Psoas muscle (tissue), 8 donors: ENCODE measurements around the gene NAV2. TPM values are rescaled to one million over a fixed set of nuclear protein-coding genes. Genes with fewer than 3 reads are reported as not detected.

Source experiments
- ATAC-seq, 4 donors: fragments of 200-7000 bp; cut with Tn5 transposase; one replicate each; pipeline ENCODE4 v1.9.1; 2020; ENCODE audit warnings: moderate library complexity in 3 of 4, mild to moderate bottlenecking in 2 of 4
- DNase-seq, 2 donors: peaks; one replicate each; pipeline ENCODE4 v3.0.0-alpha.2; 2020
- H3K27ac ChIP-seq: fragments of 200-600 bp; one replicate; pipeline ENCODE4 v1.8.0; 2022
- H3K27me3 ChIP-seq, 3 donors: fragments of 200-600 bp in 1 of 3; one replicate each; pipeline versions ENCODE4 v1.6.1 to v1.8.0; 2013 to 2022; ENCODE audit warnings: low read length in 2 of 3, mild to moderate bottlenecking in 2 of 3, moderate library complexity in 1 of 3; ENCODE audit not compliant: insufficient read depth in 3 of 3
- H3K36me3 ChIP-seq, 2 donors: fragments of 200-600 bp in 1 of 2; one replicate each; pipeline versions ENCODE4 v1.6.1 to v1.8.0; 2013 to 2022; ENCODE audit warnings: low read depth in 1 of 2, mild to moderate bottlenecking in 1 of 2, moderate library complexity in 1 of 2; ENCODE audit not compliant: insufficient read depth in 1 of 2
- H3K4me1 ChIP-seq: fragments of 200-600 bp; one replicate; pipeline ENCODE4 v1.8.0; 2022
- H3K4me3 ChIP-seq: fragments of 200-600 bp; one replicate; pipeline ENCODE4 v1.8.0; 2022; ENCODE audit warnings: mild to moderate bottlenecking
- H3K9me3 ChIP-seq: fragments of 200-600 bp; one replicate; pipeline ENCODE4 v1.8.0; 2022
- WGBS, 3 donors: extraction: QIAGEN DNeasy Blood & Tissue Kit; methylation state at CpG; one replicate each; pipeline versions ENCODE4 v1.1.6 to v1.1.7; 2013; 5-methylcytosine and 5-hydroxymethylcytosine counted together
- intact Hi-C, 2 donors: fragments of 100-400 bp; cut with DNase I; formaldehyde crosslinking; loops; one replicate each; pipeline versions ENCODE4 v1.11.0 to v1.14.2; 2022
- polyA plus RNA-seq, 3 donors: library from polyadenylated mRNA; stranded (reverse); fragments of 200-250 nt; gene quantifications; one replicate each; pipeline ENCODE4 v1.2.3, GENCODE V29; 2013
- total RNA-seq, 4 donors: library from RNA; stranded (reverse); fragmentation: NEBNext Ultra II Directional in 2 of 4; extraction: Animal tissue kit (Norgen Biotek cat#: 25700) in 2 of 4; gene quantifications; one replicate each; pipeline versions ENCODE4 v1.2.1 to v1.2.4, GENCODE V29; 2021 to 2023
- TF ChIP-seq, protein P1 (sequence below): fragments of 200-600 bp; IDR thresholded peaks from one replicate; pipeline ENCODE4 v1.8.0; 2022; ENCODE audit warnings: antibody characterized with exemption
- donor health status: healthy with polysubstance abuse.
- donor health status: DM: no; HTN: no; CAD: no; lungs with moderate emphysema.
- donor health status: Bipolar disorder and iron deficiency.
- donor health status: healthy.
- donor health status: DM: yes; HTN: yes; CAD: no.
- donor health status: DM: no; HTN: no; CAD: no.
- donor health status: DM: no; HTN: no; CAD: no.
- donor health status: DM: yes; HTN: yes; CAD: no.

Gene NAV2
- total and polyA plus RNA-seq, 7 donors: 0.68 to 21.8 (median 2.9) TPM

DNA sequence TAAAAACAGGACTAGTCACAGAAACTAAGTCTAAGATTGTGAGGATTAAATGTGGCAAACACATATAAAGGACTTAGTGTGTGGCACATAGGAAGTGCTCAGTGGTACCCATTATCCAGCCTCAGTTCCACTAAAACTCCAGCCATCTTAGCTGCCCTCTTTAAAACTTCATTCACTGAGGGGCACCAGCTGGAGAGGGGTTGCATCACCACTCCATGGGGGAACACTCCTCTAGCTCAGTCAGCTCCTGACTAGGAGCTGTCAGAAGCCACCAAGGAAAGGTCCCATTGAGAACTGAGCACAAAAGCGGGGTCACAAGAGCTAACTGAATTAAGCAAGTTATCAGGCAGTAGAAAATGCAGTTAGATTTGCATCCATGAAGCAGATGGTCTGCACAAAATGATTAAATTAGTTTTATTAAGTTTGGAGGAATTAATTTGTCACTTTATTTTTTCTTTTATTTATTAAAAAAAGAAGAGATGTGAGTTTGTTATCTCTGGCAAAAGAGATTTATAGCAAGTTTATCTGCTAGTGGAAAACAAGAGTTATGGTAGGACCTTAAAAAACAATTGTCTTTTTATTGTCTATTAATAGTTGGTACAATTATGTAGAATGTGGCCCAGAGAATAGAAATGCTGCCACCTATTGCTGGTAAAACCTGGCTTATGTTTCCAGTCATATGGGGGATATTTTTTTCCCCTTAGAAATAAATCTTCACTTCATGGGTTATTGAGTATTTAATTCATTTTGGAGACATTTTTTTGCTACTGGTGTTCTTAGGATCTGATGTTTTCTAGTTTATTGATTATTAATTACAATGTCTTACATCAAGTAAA lies 95.7 kb downstream of the NAV2 start:
- intact Hi-C loops: no loop called here
- Histone ChIP-seq H3K4me1 (peaks cover 43% of the 10 kb centered on the region), H3K36me3 (no peaks in the 10 kb centered on the region), H3K27me3 (no peaks in the 10 kb centered on the region), H3K4me3 (no peak overlapping the region), H3K27ac (no peak overlapping the region), H3K9me3 (no peaks in the 10 kb centered on the region)
- DNase-seq (no peak), ATAC-seq (no peak)
- TF ChIP-seq, protein P1, sequence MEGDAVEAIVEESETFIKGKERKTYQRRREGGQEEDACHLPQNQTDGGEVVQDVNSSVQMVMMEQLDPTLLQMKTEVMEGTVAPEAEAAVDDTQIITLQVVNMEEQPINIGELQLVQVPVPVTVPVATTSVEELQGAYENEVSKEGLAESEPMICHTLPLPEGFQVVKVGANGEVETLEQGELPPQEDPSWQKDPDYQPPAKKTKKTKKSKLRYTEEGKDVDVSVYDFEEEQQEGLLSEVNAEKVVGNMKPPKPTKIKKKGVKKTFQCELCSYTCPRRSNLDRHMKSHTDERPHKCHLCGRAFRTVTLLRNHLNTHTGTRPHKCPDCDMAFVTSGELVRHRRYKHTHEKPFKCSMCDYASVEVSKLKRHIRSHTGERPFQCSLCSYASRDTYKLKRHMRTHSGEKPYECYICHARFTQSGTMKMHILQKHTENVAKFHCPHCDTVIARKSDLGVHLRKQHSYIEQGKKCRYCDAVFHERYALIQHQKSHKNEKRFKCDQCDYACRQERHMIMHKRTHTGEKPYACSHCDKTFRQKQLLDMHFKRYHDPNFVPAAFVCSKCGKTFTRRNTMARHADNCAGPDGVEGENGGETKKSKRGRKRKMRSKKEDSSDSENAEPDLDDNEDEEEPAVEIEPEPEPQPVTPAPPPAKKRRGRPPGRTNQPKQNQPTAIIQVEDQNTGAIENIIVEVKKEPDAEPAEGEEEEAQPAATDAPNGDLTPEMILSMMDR: peak; percentile 14
- WGBS, 3 donors: 93 to 97% (median 97%) methylated on average over 1 of the region's 1 CpG

DNA sequence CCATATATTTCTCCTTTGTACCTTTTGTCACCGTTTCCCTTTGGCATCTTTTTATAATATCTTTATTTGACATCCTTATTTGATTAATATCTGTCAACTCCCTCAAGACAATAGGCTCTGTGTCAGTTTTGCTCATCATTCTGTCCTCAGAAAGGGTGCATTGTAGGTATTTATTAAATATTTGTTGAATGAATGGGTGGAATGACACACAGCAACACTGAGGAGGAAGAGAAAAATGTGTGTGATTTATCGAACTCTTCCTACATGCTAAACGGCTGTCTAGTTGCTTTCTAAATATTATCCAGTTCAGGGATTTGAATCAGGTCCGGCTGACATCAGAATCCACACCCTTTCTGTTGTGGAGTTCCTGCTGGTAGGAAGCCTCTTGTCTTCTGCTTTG lies 98.2 kb downstream of the NAV2 start:
- no peak overlapping the region for H3K4me3 ChIP-seq
- ATAC-seq (no peak), DNase-seq (no peak)
- H3K36me3 ChIP-seq: no peaks in the 10 kb centered on the region
- TF ChIP-seq, protein P1: no peak
- no peaks in the 10 kb centered on the region for H3K27me3 ChIP-seq
- H3K27ac ChIP-seq: no peak overlapping the region
- H3K9me3 ChIP-seq: no peaks in the 10 kb centered on the region
- intact Hi-C loops: loop anchor here in 1 of 2 donors (5.0 kb wide), 1 partner anchor 91 kb away; no protein-coding TSS in a partner anchor
- H3K4me1 ChIP-seq: peaks cover 50% of the 10 kb centered on the region
- WGBS, 3 donors: 79 to 89% (median 86%) methylated on average over 4 of the region's 4 CpGs

DNA sequence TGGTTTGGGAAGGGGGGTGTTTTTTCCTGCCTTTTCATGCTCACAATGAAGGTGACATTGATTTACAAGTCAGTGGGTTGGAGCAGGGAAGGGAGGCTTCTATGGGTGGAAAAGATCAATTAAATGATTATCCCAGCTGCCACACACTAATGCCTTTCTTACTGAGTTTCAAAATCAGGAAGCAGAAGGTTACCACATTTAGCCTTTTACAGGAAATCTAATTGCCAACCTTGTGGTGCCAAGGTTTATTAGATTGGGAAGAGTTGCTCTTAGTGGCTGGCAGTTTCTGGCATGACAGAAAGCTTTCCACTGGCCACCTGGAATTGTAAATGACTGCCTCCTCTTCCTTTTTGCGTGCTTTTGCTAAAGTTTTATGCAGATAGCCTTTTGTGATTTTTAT lies 98.7 kb downstream of the NAV2 start:
- ATAC-seq (no peak), DNase-seq (no peak)
- no peaks in the 10 kb centered on the region for H3K27me3 ChIP-seq
- H3K9me3 ChIP-seq: no peaks in the 10 kb centered on the region
- H3K4me3 ChIP-seq: no peak overlapping the region
- no peaks in the 10 kb centered on the region for H3K36me3 ChIP-seq
- no peak overlapping the region for H3K27ac ChIP-seq
- intact Hi-C loops: loop anchor here in 1 of 2 donors (5.0 kb wide), 1 partner anchor 91 kb away; no protein-coding TSS in a partner anchor
- TF ChIP-seq, protein P1: no peak
- peaks cover 50% of the 10 kb centered on the region for H3K4me1 ChIP-seq
- 65 to 94% (median 71%) methylated on average over 1 of the region's 1 CpG for WGBS, 3 donors

DNA sequence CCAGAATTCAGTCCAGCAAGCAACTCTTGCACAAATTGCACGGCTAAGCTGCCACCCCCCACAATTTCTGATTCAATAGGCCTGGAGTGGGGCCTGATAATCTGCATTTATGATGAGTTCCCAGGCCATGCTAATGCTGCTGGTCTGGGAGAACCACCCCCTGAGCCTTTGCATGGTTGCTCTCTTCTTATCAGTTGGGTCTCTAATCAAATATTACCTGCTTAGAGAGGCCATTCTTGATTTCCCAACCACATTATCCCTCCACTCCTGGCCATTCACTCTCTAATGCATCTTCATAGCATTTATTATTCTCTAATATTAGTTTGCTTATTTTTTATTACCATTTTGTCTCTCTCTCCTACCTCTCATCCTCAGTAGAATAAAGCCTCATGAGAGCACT lies 99.5 kb downstream of the NAV2 start:
- 92 to 98% (median 96%) methylated on average over 1 of the region's 1 CpG for WGBS, 3 donors
- ATAC-seq: no peak
- H3K4me1 ChIP-seq: peaks cover 54% of the 10 kb centered on the region

More for the DNA sequence above, 99.5 kb downstream of the NAV2 start:
- H3K27me3 ChIP-seq: no peaks in the 10 kb centered on the region
- no peaks in the 10 kb centered on the region for H3K36me3 ChIP-seq
- no peak for DNase-seq
- TF ChIP-seq, protein P1: no peak
- intact Hi-C loops: loop anchor here in 1 of 2 donors (5.0 kb wide), 1 partner anchor 90 kb away; no protein-coding TSS in a partner anchor
- H3K27ac ChIP-seq: no peak overlapping the region
- H3K9me3 ChIP-seq: no peaks in the 10 kb centered on the region
- H3K4me3 ChIP-seq: no peak overlapping the region
